ENCODE measurements around the gene TSACC.

TSACC gene

DNA sequence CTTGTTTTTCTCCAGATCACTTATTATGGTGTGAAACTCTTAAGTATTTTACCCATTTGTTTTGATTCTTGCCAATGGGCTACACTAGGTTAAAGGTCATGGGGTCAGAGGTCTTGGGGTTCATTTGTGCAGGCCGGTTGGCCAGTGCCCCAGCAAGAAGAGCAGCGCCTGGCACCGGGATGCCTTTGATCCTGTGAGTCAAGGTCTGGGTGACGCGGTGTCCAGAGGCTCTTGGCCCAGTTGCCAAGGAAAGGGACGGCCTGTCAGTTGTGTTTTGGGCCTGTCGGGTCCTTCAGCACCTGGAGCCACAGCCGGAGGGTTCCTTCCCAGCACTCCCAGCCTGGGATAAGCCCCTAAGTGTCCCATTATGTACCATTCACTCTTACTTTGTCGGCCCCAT is 55.8 kb downstream of the TSACC start:
- no peak for DNase-seq (ENCODE audit: low read depth in 3 of 3)

DNA sequence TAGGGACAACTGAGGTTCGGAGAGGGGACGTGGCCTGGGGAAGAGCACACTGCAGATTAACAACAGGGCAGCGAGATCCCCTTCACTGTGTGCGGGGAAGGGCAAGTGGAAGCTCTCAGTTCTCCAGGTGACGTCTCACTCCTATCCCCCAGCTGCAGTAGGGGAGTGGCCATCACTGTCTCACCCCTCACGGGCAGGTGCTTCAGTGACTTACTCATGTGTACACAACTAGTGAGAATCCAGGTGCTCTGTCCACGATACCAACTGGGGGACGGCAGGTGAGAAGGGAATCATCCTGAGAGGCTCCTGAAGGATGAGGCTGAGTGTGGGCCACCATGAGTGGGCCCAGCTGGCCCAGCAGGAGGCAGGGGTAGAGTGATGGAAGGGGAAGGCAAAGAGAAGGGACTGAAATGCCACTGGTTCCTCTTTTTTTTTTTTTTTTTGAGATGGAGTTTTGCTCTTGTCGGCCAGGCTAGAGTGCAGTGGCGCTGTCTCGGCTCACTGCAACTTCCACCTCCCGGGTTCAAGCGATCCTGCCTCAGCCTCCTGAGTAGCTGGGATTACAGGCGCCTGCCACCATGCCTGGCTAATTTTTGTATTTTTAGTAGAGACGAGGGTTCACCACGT is 56.6 kb downstream of the TSACC start:
- no peak for DNase-seq (ENCODE audit: low read depth in 3 of 3)
